ENCODE measurements around the gene GEMIN7. TPM values are rescaled to one million over a fixed set of nuclear protein-coding genes. Genes with fewer than 3 reads are reported as not detected.

Gene GEMIN7
- total RNA-seq, 1 experiment from 2014 or later = 24.5 TPM

DNA sequence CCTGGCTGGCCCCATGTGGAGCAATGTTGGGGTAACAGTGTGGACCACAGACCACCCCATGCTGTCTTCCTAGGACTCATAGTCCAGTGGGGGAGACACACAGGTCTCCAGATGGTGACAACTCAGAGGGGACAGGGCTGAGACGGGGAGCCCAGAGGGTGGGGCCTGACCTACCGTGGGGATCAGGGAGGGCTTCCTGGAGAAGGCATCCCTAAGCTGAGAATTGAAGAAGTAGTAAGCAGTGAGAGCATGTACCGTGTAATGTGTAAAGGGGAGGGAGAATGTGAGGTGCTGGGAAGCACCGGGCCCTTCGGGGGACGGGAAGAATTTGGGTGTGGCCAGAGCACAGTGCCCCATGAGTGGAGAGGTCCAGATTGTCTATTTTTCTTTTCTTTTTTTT, 45.0 kb downstream of the GEMIN7 start:
- no peak for DNase-seq (ENCODE audit: extremely low read depth, low read depth)

DNA sequence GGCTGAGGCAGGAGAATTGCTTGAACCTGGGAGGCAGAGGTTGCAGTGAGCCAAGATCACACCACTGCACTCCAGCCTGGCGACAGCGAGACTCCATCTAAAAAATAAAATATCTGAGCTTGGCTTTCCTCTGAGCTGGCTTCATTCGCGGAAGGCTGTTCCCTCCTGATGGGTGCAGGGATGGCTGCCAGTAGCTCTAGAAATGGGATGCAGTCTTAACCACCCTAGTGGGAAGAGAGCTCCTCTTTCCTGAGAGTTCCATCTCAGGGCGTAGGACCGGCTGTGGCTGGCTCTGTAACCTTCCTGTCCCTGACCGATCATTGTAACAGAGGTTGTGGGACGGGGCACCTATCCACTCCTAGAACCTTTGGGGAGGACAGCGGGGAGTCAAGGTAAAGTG, 46.3 kb downstream of the GEMIN7 start:
- no peak for DNase-seq (ENCODE audit: extremely low read depth, low read depth)

DNA sequence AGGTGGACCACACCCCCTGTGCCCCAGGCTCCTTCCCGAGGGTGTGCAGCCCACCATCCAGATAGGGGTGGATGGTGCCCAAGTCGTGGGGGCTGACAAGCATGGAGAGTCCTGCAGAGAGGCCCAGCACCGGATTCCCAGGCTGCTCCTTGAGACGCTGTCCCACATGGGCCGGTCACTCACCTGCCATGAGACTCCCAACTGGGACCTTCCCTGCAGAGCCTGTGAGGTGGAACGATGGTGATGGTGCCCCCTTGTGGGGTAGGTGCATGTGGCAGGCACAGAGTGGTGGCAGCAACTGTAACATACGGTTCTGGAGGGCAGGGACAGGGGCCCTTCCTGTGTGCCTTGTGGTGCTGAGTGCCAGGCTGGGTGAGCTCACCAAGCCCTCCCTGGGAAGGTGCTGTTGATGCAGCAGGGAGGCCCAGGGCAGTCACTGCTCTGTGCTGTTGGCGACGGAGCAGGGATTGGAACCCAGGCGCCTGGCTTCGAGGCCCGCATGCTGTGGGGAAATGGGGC, 47.0 kb downstream of the GEMIN7 start:
- peak; percentile 35 for DNase-seq (ENCODE audit: extremely low read depth, low read depth)

DNA sequence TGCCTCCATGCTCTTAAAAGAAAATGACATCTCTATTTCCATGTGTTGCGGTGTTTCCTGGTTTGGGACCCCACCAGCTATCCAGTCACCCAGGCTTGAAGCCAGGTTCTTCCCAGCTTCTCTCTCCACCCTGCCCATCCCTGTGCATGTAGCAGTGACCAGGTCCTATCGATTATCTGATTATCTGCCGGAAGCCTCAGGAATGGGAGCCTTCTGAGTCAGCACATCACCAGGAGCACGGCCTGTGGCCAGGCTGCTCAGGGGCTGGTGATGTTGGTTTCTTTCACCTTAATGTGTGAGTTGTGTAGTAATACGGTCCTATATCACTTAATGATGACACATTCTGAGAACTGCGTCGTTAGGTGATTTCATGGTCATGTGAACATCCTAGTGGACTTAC, 47.6 kb downstream of the GEMIN7 start:
- DNase-seq (ENCODE audit: extremely low read depth, low read depth) = no peak

DNA sequence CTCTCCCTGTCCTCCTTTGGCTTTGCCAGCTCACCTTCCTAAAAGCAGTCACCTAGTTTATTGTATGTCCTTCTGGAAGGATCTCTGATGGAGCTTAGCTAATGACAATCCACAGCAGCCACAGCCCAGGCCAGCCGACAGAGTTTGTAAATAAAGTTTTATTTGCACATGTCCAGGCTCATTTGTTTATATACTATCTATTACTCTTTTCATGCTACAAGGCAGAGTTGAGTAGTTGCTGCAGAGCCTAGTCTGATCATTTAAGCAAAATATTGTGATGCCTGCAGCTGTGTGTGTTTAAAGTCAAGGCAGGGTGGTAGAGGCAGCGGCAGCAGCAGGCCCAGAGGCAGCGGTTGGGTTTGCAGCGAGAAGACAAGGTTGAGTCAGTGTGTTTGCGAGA, 49.1 kb downstream of the GEMIN7 start:
- DNase-seq (ENCODE audit: extremely low read depth, low read depth) = no peak

DNA sequence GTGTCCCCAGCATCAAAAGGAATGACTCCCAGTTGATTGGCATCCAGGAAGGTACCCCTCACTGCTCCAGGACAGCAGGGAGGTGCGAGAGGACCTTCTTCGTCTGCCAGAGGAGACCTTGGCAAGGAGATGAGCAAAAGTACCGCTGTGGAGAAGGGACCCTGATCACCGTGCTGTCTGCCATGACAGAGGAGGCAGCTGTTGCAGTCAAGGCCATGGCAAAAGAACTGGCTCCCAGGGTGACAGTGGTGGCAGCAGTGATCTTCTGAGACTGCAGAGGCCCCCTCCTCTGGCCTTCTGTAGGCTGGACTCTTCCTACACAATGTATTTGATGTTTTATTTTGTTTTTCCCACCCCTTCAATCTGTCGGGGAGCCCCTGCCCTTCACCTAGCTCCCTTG, 49.7 kb downstream of the GEMIN7 start:
- no peak for DNase-seq (ENCODE audit: extremely low read depth, low read depth)

DNA sequence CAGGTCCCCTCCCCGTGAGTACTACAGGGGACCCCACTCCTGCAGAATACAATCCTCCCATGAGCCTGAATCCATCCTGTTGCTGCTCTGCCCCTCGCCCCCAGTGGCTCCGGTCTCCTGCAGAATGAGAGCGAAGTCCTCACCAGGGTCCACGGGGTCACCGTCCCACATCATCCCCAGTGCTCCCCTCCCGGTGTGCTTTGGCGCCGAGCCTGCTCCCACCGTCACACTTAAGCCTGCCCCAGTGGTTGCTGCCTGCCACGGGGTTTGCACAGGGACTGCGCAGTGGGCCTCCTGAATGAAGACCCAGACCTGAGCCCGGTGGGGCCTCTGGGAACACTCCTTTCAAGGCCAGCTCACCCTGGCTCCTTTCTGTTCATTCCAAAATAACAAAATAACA, 51.2 kb downstream of the GEMIN7 start:
- no peak for DNase-seq (ENCODE audit: extremely low read depth, low read depth)

DNA sequence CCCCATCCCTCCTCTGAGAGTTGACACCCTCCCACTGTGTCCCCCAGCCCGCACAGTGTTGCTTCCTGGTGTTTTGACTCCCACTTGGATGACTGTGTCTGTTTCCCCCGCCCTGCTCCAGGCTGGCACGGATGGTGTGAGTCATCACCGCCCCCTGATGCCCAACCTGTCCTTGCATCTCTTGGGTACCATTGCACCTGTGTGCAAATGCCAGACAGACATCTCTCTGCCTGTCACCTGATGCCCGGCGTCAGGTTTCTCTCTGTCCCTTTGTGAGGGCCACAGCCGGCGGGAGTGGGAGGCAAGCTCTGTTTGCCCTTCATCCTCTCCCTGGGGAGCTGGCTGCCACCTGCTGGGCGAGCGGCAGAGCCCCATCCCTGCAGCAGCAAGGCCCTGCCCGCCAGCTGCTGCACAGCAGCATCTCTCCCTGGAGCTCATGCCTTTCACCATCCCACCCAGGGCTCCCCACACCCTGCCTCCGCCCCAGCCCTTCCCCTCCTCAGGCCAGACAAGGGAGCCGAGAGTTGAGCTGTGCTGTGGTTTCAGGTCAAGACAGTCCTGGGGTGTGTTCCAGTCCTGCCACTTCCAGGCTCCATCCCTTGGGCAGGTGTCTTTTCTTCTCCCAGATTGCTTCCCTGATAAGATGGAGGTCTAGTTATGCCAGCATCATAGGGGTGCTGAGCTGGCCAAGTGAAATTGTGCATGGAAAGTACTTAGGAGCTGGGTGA, 52.0 kb downstream of the GEMIN7 start:
- DNase-seq (ENCODE audit: extremely low read depth, low read depth) = no peak

DNA sequence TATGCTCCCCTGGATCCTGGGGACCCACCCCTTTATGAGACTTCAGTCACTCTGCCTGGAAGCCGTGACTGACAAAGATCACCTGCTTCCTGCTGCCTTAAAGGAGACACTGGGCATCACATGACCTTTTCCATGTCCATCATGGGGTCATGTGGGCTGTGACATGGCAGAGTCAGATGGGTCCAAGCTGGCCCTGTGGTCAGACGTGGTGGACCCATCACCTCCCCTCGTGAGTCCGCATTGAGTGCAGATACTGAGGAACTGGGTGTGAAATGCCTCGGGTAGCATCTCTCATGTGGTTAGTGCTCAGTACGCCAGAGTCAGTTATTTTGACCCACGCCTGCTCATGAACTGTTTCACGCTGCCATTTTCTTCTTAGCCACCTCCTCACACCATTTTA, 54.6 kb downstream of the GEMIN7 start:
- no peak for DNase-seq (ENCODE audit: extremely low read depth, low read depth)

DNA sequence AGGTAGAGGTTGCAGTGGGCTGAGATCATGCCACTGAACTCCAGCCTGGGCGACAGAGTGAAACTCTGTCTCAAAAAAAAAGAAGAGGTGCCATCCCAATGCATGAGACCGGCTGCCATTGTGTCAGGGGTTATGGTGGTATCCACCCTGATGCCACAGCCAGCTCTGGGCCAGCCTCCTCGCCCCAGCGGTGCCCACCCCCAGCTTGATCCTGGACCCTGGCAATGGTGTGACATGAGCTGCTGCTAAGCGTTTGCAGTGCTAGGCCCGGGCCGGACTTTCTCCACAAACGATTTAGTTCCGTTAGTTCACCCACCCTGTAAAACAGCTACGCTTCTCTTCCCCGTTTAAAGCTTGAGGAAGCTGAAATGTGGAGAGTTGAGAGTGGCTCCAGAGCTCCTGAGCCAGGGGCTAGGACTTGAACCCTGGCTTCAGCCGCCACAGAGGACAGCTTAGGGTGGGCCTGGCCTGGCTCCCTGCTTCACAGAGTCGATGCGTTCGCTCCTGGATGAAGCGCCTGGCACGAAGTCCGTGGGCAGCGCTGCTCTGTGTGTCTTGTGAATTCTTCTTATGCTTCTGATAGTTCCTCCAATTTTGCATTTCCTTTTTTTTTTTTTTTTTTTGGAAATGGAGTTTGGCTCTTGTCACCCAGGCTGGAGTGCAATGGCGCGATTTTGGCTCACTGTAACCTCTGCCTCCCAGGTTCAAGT, 56.3 kb downstream of the GEMIN7 start:
- DNase-seq (ENCODE audit: extremely low read depth, low read depth) = no peak

DNA sequence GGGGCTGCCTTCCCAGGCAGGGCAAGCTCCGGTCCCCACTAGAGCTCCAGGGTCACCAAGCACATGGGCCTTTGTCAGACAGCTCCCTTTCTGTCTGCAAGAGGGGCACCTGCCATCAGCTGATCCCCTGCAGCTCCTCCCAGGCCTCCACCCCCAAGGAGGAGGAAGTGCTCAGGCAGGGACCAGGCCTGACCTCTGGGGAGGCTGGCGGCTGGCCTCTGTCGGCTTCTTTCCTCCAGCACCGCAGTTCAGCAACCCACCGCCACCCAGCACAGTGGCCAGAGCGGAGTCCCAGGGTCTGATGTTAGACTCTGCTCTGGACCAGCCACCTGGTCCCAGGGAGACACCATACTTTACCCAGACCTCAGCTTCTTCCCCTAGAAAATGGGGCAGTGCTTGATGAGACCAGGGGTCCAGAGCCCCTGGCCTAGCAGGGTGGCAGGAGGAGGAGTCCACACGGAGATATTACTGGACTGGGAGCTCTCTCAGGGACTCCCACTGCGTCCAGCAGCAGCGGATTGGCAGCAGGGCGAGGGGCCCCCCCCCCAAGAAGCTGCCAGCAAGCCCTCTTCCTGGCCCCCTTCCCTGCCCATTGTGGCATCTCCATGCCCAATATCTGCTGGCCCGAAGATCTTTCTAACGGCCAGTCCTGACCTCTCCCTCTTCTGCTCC, 57.6 kb downstream of the GEMIN7 start:
- DNase-seq (ENCODE audit: extremely low read depth, low read depth) = no peak

DNA sequence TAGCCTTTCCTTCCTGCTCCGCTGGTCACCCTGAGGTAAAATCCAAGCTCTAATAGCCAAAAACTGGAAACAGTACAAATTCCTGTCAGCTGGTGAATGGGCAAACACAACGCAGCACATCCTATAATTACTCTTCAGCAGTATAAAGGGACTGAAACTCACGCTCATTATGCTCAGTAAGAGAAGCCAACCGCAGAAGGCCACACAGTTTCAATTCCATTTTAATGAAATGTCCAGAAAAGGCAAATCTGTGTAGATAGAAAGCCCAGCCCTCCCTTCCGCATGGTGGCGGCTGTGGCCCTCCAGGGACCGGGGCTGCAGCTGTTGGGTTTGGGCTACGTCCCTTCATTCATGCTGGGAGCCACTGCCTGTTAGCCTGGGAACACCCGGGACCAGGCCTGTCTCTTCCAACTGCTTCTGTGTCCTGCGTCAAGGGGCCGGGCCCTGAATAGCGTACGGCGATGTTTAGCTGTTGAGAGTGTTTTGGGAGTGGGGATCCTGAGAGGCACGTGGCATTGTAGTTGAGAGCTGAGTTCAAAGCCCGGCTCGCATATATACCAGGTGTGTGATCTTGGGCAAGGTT, 58.2 kb downstream of the GEMIN7 start:
- DNase-seq (ENCODE audit: extremely low read depth, low read depth) = no peak

DNA sequence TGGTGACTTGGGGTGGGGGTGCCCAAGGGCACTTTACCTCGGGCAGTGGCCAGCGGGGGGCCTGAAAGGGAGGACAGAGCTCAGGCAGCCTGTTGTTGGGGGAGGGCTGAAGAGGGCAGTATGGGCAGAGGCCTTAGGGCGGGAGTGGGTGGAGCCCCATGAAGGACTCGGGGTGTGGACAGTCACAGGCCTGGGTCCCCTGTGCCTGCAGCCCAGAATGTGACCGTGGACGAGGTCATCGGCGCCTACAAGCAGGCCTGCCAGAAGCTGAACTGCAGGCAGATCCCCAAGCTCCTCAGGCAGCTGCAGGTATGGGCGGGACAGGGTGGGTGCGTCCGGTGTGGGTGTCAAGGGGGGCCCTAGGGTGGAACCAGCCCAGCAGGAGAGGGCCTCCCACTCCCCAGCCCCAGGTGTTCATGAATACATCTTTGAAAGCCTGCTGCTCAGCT, 59.3 kb downstream of the GEMIN7 start:
- DNase-seq (ENCODE audit: extremely low read depth, low read depth) = no peak

DNA sequence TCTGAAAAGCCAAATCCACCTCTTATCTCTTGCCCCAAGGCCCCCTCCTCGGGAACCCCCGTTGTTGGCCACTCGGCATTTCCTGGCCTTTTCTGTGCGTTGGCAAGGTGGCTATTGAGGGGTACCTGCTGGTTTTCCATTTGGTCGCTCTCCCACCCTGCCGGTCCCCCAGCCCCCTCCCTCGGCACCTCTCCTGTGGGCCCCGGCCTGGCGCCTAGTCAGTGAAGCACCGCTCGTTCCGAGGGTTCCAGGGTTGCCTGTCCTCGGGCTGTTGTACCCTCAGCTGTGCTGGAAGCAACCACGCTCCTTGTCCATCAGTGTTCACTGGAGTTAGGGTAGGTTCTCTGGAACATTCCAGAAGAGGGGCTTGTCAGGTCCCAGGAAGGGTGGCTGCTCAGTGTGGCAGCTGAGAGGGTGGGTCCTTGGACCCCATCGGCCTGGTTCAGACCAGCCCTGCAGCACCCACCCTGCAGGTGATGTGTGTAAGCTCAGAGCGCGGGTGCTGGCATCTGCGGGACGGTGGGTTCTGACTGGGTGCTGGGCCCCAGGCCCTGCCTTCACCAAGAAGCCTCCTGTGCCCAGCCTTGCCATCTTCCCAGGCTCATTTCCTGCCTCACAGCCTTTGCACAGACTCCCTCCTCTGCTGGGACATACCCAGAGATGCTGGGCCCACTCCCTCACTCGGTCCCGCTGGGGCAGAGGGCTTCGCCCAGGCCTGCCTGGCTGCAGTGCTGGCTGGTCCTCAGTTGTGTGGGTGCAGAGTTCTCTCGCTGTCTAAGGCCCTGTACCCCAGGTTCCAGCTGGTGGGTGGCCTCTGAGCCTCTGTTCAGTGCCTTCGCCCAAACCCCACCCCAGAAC, 60.5 kb downstream of the GEMIN7 start:
- no peak for DNase-seq (ENCODE audit: extremely low read depth, low read depth)

DNA sequence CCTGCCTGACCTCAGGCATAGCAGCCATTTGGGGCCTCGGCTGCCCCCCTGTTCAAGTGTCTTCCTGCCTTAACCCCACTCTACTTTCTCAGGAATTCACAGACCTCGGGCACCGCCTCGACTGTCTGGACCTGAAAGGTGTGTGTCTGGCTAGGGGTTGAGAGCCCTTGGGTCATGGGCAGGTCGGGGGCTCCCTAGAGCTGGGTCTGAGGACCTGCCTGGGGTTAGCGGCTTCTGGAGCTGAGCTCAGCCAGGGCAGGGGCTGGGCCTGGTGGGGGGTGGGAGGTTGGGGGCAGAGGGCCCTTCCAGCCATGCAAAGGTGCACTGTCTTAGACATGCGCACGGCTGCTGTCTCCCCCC, 61.1 kb downstream of the GEMIN7 start:
- no peak for DNase-seq (ENCODE audit: extremely low read depth, low read depth)

DNA sequence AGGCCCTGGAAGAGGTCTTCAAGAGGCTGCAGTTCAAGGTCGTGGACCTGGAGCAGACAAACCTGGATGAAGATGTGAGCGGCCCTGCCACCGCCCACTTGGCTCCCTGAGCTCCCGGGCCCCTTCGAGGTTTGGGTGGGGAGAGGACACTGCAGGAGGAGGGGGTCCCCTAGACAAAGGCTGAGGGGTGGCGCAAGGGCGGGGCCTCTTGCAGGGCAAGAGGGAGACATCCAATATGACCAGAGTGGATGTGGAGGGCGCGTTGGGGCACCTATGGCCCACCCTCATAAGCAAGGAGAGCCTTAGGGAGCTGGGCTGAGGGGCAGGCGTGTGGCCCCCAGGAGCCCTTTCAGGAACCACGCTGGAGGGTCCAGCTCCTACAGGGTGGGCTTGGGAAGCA, 61.5 kb downstream of the GEMIN7 start:
- DNase-seq (ENCODE audit: extremely low read depth, low read depth) = no peak

Measured in NCI-H460 (cell line).